Ovary (tissue), 9 donors: ENCODE results near the gene PCGF3. TPM values are rescaled to one million over a fixed set of nuclear protein-coding genes. Genes with fewer than 3 reads are reported as not detected.

Experiments used
- DNase-seq, 5 donors: peaks; one replicate each; pipeline ENCODE4 v3.0.0-alpha.2; 2019 to 2020
- H3K27ac ChIP-seq, 2 donors: fragments of 200-600 bp; one replicate each; pipeline versions ENCODE4 v1.5.1 to v1.8.0; 2019 to 2022
- H3K27me3 ChIP-seq: fragments of 200-600 bp; one replicate; pipeline ENCODE4 v1.8.0; 2022
- H3K36me3 ChIP-seq: fragments of 200-600 bp; sonication (generic); one replicate; pipeline ENCODE4 v1.5.1; 2019
- H3K4me1 ChIP-seq: one replicate; pipeline ENCODE4 v1.8.1; 2013; ENCODE audit warnings: mild to moderate bottlenecking, moderate library complexity; ENCODE audit not compliant: insufficient read depth
- H3K4me3 ChIP-seq: fragments of 200-600 bp; sonication (generic); one replicate; pipeline ENCODE4 v1.5.1; 2017
- H3K9me3 ChIP-seq, 2 donors: fragments of 200-600 bp in 1 of 2; sonication (generic) in 1 of 2; one replicate each; pipeline versions ENCODE4 v1.5.1 to v1.8.1; 2013 to 2019; ENCODE audit warnings: mild to moderate bottlenecking in 1 of 2, moderate library complexity in 1 of 2
- EP300 ChIP-seq: sonication (generic); formaldehyde crosslinking; IDR thresholded peaks from one replicate; pipeline ENCODE4 v1.6.1; 2017; ENCODE audit warnings: antibody characterized with exemption
- POLR2A ChIP-seq: fragments of 450-650 bp; IDR thresholded peaks from one replicate; pipeline ENCODE4 v1.6.1; 2017; ENCODE audit warnings: antibody characterized with exemption, mild to moderate bottlenecking, moderate library complexity
- WGBS, 3 donors: extraction: QIAGEN DNeasy Blood & Tissue Kit in 1 of 3; methylation state at CpG; one replicate each; pipeline versions ENCODE4 v1.1.5 to v1.1.7; 2013 to 2017; 5-methylcytosine and 5-hydroxymethylcytosine counted together
- intact Hi-C, 4 donors: fragments of 100-400 bp; cut with DNase I; formaldehyde crosslinking; loops; one replicate each; pipeline versions ENCODE4 v1.11.0 to v1.15.1; 2022 to 2023
- polyA plus RNA-seq, 2 donors: library from polyadenylated mRNA; stranded (reverse); fragments of 200-250 nt in 1 of 2; fragments of 350-450 nt in 1 of 2; fragmentation: Illumina TruSeq in 1 of 2; extraction: RNeasy Lipid Tissue Mini Kit (QIAGEN cat#74804) in 1 of 2; gene quantifications; one replicate each; pipeline ENCODE4 v1.2.3, GENCODE V29; 2013 to 2014
- total RNA-seq, 7 donors: library from RNA; depleted of rRNA in 2 of 7; stranded (reverse); fragments of >200 nt in 2 of 7; fragmentation: NEBNext Ultra II Directional in 3 of 7; extraction: Animal tissue kit (Norgen Biotek cat#: 25700) in 3 of 7; gene quantifications; one replicate each; pipeline versions ENCODE4 v1.1.0 to v1.2.4, GENCODE V29; 2016 to 2023
- TF ChIP-seq, protein P1 (sequence below), 3 donors: fragments of 450-650 bp in 2 of 3; fragments of 200-600 bp in 1 of 3; IDR thresholded peaks; one replicate each; pipeline versions ENCODE4 v1.5.1 to v1.8.0; 2016 to 2022; ENCODE audit warnings: antibody characterized with exemption in 3 of 3, mild to moderate bottlenecking in 1 of 3
- donor health status: DM: no; HTN: no; CAD: no; lungs with moderate emphysema.
- donor health status: DM: no; HTN: no; CAD: no.
- donor health status: Bipolar disorder and iron deficiency.
- donor health status: DM: yes; HTN: yes; CAD: no.
- donor health status: DM: no; HTN: no; CAD: no.
- donor health status: DM: yes; HTN: yes; CAD: no.

Gene PCGF3
- total and polyA plus RNA-seq, 9 donors = 21.7 to 51.2 (median 45.3) TPM

DNA sequence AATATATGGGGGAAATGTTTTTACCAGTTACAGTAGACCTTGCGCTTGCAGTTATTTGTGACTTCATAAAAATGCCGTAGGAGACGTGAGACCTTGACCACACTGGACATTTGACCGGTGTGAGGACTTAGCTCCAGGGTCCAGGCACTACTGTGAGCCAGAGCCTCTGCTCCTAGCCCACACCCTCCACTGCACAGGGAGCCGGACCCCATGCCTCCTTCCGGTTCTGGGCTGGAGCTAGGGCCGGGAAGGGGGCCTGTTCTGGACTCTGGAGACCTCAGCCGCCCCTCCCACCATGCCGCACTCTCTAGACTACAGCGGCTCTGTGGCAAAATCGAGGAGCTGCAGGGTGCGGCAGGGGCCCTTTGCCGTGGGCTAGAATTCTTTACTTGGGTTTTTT is 5.3 kb downstream of the PCGF3 start:
- intact Hi-C loops = no loop called here
- DNase-seq = no peak
- no peak overlapping the region for H3K27ac ChIP-seq

GRCh38 chr4:712093-712492 is 6.5 kb downstream of the PCGF3 start:
- no peak for DNase-seq
- no peak overlapping the region for H3K4me3 ChIP-seq
- TF ChIP-seq, protein P1, sequence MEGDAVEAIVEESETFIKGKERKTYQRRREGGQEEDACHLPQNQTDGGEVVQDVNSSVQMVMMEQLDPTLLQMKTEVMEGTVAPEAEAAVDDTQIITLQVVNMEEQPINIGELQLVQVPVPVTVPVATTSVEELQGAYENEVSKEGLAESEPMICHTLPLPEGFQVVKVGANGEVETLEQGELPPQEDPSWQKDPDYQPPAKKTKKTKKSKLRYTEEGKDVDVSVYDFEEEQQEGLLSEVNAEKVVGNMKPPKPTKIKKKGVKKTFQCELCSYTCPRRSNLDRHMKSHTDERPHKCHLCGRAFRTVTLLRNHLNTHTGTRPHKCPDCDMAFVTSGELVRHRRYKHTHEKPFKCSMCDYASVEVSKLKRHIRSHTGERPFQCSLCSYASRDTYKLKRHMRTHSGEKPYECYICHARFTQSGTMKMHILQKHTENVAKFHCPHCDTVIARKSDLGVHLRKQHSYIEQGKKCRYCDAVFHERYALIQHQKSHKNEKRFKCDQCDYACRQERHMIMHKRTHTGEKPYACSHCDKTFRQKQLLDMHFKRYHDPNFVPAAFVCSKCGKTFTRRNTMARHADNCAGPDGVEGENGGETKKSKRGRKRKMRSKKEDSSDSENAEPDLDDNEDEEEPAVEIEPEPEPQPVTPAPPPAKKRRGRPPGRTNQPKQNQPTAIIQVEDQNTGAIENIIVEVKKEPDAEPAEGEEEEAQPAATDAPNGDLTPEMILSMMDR (IDR thresholded peaks at IDR 0.05) = no peak
- no peak for TF ChIP-seq EP300
- TF ChIP-seq POLR2A = no peak
- peaks cover 19% of the 10 kb centered on the region for H3K4me1 ChIP-seq
- 36 to 55% (median 39%) methylated on average over 3 of the region's 3 CpGs for WGBS, 3 donors
- H3K27ac ChIP-seq = no peak overlapping the region
- no peaks in the 10 kb centered on the region for H3K36me3 ChIP-seq
- no peaks in the 10 kb centered on the region for H3K27me3 ChIP-seq
- intact Hi-C loops = no loop called here
- no peaks in the 10 kb centered on the region for H3K9me3 ChIP-seq

More for the DNA sequence above, 5.3 kb downstream of the PCGF3 start:
- no peaks in the 10 kb centered on the region for H3K9me3 ChIP-seq
- H3K27me3 ChIP-seq = no peaks in the 10 kb centered on the region
- TF ChIP-seq, protein P1 (IDR thresholded peaks at IDR 0.05) = no peak
- no peak for TF ChIP-seq POLR2A
- TF ChIP-seq EP300 = no peak
- H3K4me3 ChIP-seq = no peak overlapping the region
- 48 to 75% (median 64%) methylated on average over 13 of the region's 13 CpGs for WGBS, 3 donors
- H3K36me3 ChIP-seq = no peaks in the 10 kb centered on the region
- peaks cover 23% of the 10 kb centered on the region for H3K4me1 ChIP-seq

DNA sequence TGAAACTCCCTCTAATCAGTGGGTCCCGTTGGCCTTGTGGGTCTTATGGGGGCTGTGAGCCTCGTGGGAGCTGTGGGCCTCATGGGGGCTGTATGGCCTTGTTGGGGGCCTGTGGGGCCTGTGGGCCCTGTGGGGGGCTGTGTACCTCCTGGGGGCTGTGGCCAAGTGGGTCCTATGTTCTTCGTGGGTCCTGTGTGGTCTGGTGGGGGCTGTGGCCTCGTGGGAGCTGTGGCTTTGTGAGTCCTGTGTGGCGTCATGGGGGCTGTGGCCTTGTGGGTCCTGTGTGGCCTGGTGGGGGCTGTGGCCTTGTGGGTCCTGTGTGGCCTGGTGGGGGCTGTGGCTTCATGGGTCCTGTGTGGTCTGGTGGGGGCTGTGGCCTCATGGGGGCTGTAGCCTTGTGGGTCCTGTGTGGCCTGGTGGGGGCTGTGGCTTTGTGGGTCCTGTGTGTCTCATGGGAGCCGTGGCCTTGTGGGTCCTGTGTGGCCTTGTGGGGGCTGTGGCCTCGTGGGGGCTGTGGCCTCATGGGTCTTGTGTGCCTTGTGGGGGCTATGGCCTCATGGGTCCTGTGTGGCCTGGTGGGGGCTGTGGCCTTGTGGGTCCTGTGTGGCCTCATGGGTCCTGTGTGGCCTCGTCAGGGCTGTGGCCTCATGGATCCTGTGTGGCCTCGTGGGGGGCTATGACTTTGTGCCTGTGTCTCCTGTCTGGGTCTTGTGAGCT is 7.4 kb downstream of the PCGF3 start:
- no peak for DNase-seq
- no peaks in the 10 kb centered on the region for H3K9me3 ChIP-seq
- no peaks in the 10 kb centered on the region for H3K27me3 ChIP-seq
- no peak overlapping the region for H3K27ac ChIP-seq
- no peak for TF ChIP-seq EP300
- no peak for TF ChIP-seq POLR2A
- TF ChIP-seq, protein P1 (IDR thresholded peaks at IDR 0.05) = no peak
- no peak overlapping the region for H3K4me3 ChIP-seq
- WGBS, 3 donors = 51 to 79% (median 69%) methylated on average over 2 to 9 of the region's 9 CpGs
- no peaks in the 10 kb centered on the region for H3K36me3 ChIP-seq
- peaks cover 12% of the 10 kb centered on the region for H3K4me1 ChIP-seq
- intact Hi-C loops = no loop called here

GRCh38 chr4:714087-714486 is 8.5 kb downstream of the PCGF3 start:
- 87 to 89% (median 88%) methylated on average over 18 of the region's 18 CpGs for WGBS, 3 donors
- intact Hi-C loops = no loop called here
- H3K4me3 ChIP-seq = no peak overlapping the region

More at GRCh38 chr4:714087-714486, 8.5 kb downstream of the PCGF3 start:
- no peak for DNase-seq
- no peak overlapping the region for H3K27ac ChIP-seq
- no peaks in the 10 kb centered on the region for H3K36me3 ChIP-seq
- TF ChIP-seq, protein P1 (IDR thresholded peaks at IDR 0.05) = no peak
- no peak for TF ChIP-seq POLR2A
- no peak for TF ChIP-seq EP300
- no peaks in the 10 kb centered on the region for H3K9me3 ChIP-seq
- peaks cover 4% of the 10 kb centered on the region for H3K4me1 ChIP-seq
- no peaks in the 10 kb centered on the region for H3K27me3 ChIP-seq
